HepG2 (cell line): ENCODE data around the gene CAMK1. TPM values are rescaled to one million over a fixed set of nuclear protein-coding genes. Genes with fewer than 3 reads are reported as not detected.
A peak's percentile ranks its signal among the peaks of the same experiment; 100 is the strongest.

Source experiments
- ATM ChIP-seq: fragments of 450-650 bp; IDR thresholded peaks from 2 replicates; pipeline ENCODE4 v1.7.1; 2017; ENCODE audit warnings: mild to moderate bottlenecking, borderline replicate concordance
- FLYWCH1 ChIP-seq: sonication (generic); formaldehyde crosslinking; IDR thresholded peaks from 2 replicates; pipeline ENCODE4 v1.8.1; 2023; ENCODE audit warnings: mild to moderate bottlenecking, missing genetic modification reagents
- FOXA1 ChIP-seq, 2 experiments: fragments of 450-650 bp in 1 of 2; sonication (generic) in 1 of 2; formaldehyde crosslinking in 1 of 2; IDR thresholded peaks; 2 replicates each; pipeline versions ENCODE4 v1.4.0 to v1.6.1; 2016 to 2020; ENCODE audit warnings: missing genetic modification reagents in 1 of 2
- REPIN1 ChIP-seq: sonication (generic); formaldehyde crosslinking; IDR thresholded peaks from 2 replicates; pipeline ENCODE4 v1.8.0; 2022; ENCODE audit warnings: missing genetic modification reagents, low read depth, mild to moderate bottlenecking, borderline replicate concordance
- RXRA ChIP-seq: sonication (generic); formaldehyde crosslinking; IDR thresholded peaks from 2 replicates; pipeline ENCODE4 v1.5.1; 2020; ENCODE audit warnings: missing genetic modification reagents
- SRSF4 ChIP-seq: fragments of 200-400 bp; formaldehyde crosslinking; IDR thresholded peaks from one replicate; pipeline ENCODE4 v1.6.1; 2018; ENCODE audit warnings: mild to moderate bottlenecking, low read depth, low read length, moderate library complexity; ENCODE audit not compliant: poor library complexity, severe bottlenecking
- ZNF3 ChIP-seq: IDR thresholded peaks from 2 replicates; pipeline ENCODE4 v1.7.0; 2017; ENCODE audit warnings: inconsistent platforms
- ZNF563 ChIP-seq: sonication (generic); formaldehyde crosslinking; IDR thresholded peaks from 2 replicates; pipeline ENCODE4 v1.8.0; 2022; ENCODE audit warnings: mild to moderate bottlenecking, moderate library complexity, missing genetic modification reagents
- ZNF616 ChIP-seq: sonication (generic); formaldehyde crosslinking; IDR thresholded peaks from 2 replicates; pipeline ENCODE4 v1.5.0; 2020; ENCODE audit warnings: low read depth, mild to moderate bottlenecking, missing genetic modification reagents
- ZNF746 ChIP-seq: sonication (generic); formaldehyde crosslinking; IDR thresholded peaks from 2 replicates; pipeline ENCODE4 v1.8.0; 2022; ENCODE audit warnings: mild to moderate bottlenecking, missing genetic modification reagents
- polyA plus RNA-seq, 8 experiments: library from polyadenylated mRNA; depleted of rRNA in 3 of 8; stranded (reverse) in 7 of 8; unstranded in 1 of 8; fragments of >200 nt; fragmentation: Illumina TruSeq in 4 of 8; extraction: Trizol in 4 of 8; gene quantifications; 2 replicates each; pipeline versions ENCODE4 v1.2.1 to v1.2.3, GENCODE V29; 2011 to 2016; ENCODE audit warnings: low read depth in 4 of 8, missing spikeins in 1 of 8, mixed read lengths in 1 of 8; ENCODE audit not compliant: insufficient read depth in 1 of 8
- total RNA-seq, 5 experiments: library from RNA; depleted of rRNA; stranded (reverse); fragments of >200 nt; fragmentation: Illumina TruSeq; extraction: Trizol; gene quantifications; 2 replicates each; pipeline ENCODE4 v1.2.3, GENCODE V29; 2016; ENCODE audit warnings: low read depth in 1 of 5
- TF ChIP-seq, protein P1 (sequence below): sonication (generic); formaldehyde crosslinking; IDR thresholded peaks from 2 replicates; pipeline ENCODE4 v1.4.0; 2020; ENCODE audit warnings: missing genetic modification reagents
- TF ChIP-seq, protein P2 (sequence below): sonication (generic); formaldehyde crosslinking; IDR thresholded peaks from 2 replicates; pipeline ENCODE4 v1.4.0; 2020; ENCODE audit warnings: mild to moderate bottlenecking, missing genetic modification reagents
- TF ChIP-seq, protein P3 (sequence below): sonication (generic); formaldehyde crosslinking; conservative IDR thresholded peaks from 2 replicates; pipeline ENCODE4 v1.4.0; 2020; ENCODE audit warnings: missing genetic modification reagents
- TF ChIP-seq, protein P4 (sequence below): IDR thresholded peaks from 2 replicates; pipeline ENCODE4 v1.6.1; 2016; ENCODE audit warnings: missing compliant biosample characterization, missing genetic modification reagents, borderline replicate concordance
- TF ChIP-seq, protein P5 (sequence below): sonication (generic); formaldehyde crosslinking; IDR thresholded peaks from 2 replicates; pipeline ENCODE4 v1.5.1; 2020; ENCODE audit warnings: mild to moderate bottlenecking, moderate library complexity, missing genetic modification reagents
- TF ChIP-seq, protein P6 (sequence below): sonication (generic); formaldehyde crosslinking; IDR thresholded peaks from 2 replicates; pipeline ENCODE4 v1.4.0; 2020; ENCODE audit warnings: missing genetic modification reagents
- TF ChIP-seq, protein P7 (sequence below): sonication (generic); formaldehyde crosslinking; IDR thresholded peaks from 2 replicates; pipeline ENCODE4 v1.5.0; 2020; ENCODE audit warnings: mild to moderate bottlenecking, missing genetic modification reagents, borderline replicate concordance

The CAMK1 gene
- total and polyA plus RNA-seq, 2 of the 13 experiments (the other 11 are each of a cell fraction or from before 2014, with no cell fraction given), result 26.4 to 53.3 TPM

DNA sequence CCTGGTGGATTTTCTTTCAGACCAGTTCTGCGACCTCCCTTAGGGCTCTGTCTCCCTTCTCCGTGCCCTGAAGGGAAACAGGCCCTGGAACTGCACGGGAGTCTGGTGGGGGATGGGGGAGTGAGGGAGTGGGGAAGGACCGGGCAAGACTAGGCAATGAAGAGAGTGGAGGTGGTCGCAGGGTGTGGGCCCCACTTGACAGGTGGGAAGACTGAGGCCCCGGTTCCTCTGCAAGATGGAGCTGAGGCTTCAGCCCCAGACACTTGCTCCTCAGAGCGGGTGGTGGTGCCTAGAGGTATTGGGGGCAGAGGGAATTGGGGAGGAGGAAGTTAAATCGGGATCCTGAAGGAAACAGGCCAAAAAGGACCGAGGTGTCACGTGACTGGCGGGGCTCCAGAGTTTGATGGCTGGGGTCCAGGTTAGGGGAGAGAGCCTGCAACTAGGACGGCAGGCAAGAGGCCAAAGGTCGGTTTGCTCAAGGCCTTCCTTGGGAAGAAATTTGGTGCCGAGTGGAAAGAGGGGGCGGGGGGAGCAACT lies 597 bp upstream of the CAMK1 start (continued):
- TF ChIP-seq SRSF4 (no peak), FLYWCH1 (no peak), FOXA1 (IDR thresholded peaks at IDR 0.05) (no peak), FOXA1 (CRISPR knock-in tag; IDR thresholded peaks at IDR 0.05) (no peak), ZNF563 (CRISPR knock-in tag) (no peak), ZNF616 (CRISPR knock-in tag) (no peak), RXRA (CRISPR knock-in tag) (no peak), ZNF746 (CRISPR knock-in tag) (0 out of 2 replicates have a peak, but pooled peaks have one; percentile 23), REPIN1 (CRISPR knock-in tag) (no peak), ATM (no peak), ZNF3 (peak; percentile 33; the same call in 1 of the 2 replicates)
- TF ChIP-seq, protein P1, sequence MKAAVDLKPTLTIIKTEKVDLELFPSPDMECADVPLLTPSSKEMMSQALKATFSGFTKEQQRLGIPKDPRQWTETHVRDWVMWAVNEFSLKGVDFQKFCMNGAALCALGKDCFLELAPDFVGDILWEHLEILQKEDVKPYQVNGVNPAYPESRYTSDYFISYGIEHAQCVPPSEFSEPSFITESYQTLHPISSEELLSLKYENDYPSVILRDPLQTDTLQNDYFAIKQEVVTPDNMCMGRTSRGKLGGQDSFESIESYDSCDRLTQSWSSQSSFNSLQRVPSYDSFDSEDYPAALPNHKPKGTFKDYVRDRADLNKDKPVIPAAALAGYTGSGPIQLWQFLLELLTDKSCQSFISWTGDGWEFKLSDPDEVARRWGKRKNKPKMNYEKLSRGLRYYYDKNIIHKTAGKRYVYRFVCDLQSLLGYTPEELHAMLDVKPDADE (CRISPR knock-in tag), result no peak
- TF ChIP-seq, protein P2, sequence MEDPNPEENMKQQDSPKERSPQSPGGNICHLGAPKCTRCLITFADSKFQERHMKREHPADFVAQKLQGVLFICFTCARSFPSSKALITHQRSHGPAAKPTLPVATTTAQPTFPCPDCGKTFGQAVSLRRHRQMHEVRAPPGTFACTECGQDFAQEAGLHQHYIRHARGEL (CRISPR knock-in tag), result no peak
- TF ChIP-seq, protein P3, sequence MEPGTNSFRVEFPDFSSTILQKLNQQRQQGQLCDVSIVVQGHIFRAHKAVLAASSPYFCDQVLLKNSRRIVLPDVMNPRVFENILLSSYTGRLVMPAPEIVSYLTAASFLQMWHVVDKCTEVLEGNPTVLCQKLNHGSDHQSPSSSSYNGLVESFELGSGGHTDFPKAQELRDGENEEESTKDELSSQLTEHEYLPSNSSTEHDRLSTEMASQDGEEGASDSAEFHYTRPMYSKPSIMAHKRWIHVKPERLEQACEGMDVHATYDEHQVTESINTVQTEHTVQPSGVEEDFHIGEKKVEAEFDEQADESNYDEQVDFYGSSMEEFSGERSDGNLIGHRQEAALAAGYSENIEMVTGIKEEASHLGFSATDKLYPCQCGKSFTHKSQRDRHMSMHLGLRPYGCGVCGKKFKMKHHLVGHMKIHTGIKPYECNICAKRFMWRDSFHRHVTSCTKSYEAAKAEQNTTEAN, result no peak
- TF ChIP-seq, protein P4, sequence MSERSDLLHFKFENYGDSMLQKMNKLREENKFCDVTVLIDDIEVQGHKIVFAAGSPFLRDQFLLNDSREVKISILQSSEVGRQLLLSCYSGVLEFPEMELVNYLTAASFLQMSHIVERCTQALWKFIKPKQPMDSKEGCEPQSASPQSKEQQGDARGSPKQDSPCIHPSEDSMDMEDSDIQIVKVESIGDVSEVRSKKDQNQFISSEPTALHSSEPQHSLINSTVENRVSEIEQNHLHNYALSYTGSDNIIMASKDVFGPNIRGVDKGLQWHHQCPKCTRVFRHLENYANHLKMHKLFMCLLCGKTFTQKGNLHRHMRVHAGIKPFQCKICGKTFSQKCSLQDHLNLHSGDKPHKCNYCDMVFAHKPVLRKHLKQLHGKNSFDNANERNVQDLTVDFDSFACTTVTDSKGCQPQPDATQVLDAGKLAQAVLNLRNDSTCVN, result peak; percentile 20; the same call in 1 of the 2 replicates
- TF ChIP-seq, protein P5, sequence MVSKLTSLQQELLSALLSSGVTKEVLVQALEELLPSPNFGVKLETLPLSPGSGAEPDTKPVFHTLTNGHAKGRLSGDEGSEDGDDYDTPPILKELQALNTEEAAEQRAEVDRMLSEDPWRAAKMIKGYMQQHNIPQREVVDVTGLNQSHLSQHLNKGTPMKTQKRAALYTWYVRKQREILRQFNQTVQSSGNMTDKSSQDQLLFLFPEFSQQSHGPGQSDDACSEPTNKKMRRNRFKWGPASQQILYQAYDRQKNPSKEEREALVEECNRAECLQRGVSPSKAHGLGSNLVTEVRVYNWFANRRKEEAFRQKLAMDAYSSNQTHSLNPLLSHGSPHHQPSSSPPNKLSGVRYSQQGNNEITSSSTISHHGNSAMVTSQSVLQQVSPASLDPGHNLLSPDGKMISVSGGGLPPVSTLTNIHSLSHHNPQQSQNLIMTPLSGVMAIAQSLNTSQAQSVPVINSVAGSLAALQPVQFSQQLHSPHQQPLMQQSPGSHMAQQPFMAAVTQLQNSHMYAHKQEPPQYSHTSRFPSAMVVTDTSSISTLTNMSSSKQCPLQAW (CRISPR knock-in tag), result 0 out of 2 replicates have a peak, but pooled peaks have one; percentile 7
- TF ChIP-seq, protein P6, sequence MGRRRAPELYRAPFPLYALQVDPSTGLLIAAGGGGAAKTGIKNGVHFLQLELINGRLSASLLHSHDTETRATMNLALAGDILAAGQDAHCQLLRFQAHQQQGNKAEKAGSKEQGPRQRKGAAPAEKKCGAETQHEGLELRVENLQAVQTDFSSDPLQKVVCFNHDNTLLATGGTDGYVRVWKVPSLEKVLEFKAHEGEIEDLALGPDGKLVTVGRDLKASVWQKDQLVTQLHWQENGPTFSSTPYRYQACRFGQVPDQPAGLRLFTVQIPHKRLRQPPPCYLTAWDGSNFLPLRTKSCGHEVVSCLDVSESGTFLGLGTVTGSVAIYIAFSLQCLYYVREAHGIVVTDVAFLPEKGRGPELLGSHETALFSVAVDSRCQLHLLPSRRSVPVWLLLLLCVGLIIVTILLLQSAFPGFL, result no peak
- TF ChIP-seq, protein P7, sequence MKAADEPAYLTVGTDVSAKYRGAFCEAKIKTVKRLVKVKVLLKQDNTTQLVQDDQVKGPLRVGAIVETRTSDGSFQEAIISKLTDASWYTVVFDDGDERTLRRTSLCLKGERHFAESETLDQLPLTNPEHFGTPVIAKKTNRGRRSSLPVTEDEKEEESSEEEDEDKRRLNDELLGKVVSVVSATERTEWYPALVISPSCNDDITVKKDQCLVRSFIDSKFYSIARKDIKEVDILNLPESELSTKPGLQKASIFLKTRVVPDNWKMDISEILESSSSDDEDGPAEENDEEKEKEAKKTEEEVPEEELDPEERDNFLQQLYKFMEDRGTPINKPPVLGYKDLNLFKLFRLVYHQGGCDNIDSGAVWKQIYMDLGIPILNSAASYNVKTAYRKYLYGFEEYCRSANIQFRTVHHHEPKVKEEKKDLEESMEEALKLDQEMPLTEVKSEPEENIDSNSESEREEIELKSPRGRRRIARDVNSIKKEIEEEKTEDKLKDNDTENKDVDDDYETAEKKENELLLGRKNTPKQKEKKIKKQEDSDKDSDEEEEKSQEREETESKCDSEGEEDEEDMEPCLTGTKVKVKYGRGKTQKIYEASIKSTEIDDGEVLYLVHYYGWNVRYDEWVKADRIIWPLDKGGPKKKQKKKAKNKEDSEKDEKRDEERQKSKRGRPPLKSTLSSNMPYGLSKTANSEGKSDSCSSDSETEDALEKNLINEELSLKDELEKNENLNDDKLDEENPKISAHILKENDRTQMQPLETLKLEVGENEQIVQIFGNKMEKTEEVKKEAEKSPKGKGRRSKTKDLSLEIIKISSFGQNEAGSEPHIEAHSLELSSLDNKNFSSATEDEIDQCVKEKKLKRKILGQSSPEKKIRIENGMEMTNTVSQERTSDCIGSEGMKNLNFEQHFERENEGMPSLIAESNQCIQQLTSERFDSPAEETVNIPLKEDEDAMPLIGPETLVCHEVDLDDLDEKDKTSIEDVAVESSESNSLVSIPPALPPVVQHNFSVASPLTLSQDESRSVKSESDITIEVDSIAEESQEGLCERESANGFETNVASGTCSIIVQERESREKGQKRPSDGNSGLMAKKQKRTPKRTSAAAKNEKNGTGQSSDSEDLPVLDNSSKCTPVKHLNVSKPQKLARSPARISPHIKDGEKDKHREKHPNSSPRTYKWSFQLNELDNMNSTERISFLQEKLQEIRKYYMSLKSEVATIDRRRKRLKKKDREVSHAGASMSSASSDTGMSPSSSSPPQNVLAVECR (CRISPR knock-in tag), result peak; percentile 1; the same call in 1 of the 2 replicates
